Right atrium auricular region (tissue), 2 donors: ENCODE results near the gene DLGAP1. TPM values are rescaled to one million over a fixed set of nuclear protein-coding genes. Genes with fewer than 3 reads are reported as not detected.

Source experiments
- DNase-seq: peaks from one replicate; pipeline ENCODE4 v3.0.0-alpha.2; 2019; ENCODE audit warnings: low spot score
- H3K27ac ChIP-seq, 2 donors: fragments of 200-600 bp; sonication (generic); 1 replicate in 1 of 2; 2 replicates in 1 of 2; pipeline ENCODE4 v1.5.1; 2016 to 2019
- H3K27me3 ChIP-seq, 2 donors: fragments of 200-600 bp; sonication (generic); one replicate each; pipeline versions ENCODE4 v1.5.1 to v1.6.0; 2017 to 2019
- H3K36me3 ChIP-seq: fragments of 200-600 bp; sonication (generic); one replicate; pipeline ENCODE4 v1.5.1; 2016
- H3K4me1 ChIP-seq, 2 donors: fragments of 200-600 bp; sonication (generic); one replicate each; pipeline versions ENCODE4 v1.5.1 to v1.6.0; 2017 to 2019
- H3K4me3 ChIP-seq, 2 donors: fragments of 200-600 bp; sonication (generic); 1 replicate in 1 of 2; 2 replicates in 1 of 2; pipeline ENCODE4 v1.5.1; 2017 to 2019; ENCODE audit warnings: mild to moderate bottlenecking in 1 of 2, moderate library complexity in 1 of 2
- H3K9me3 ChIP-seq, 2 donors: fragments of 200-600 bp; sonication (generic); one replicate each; pipeline ENCODE4 v1.5.1; 2019
- total RNA-seq, 2 donors: library from RNA; depleted of rRNA; stranded (reverse); fragments of >200 nt; gene quantifications; one replicate each; pipeline ENCODE4 v1.1.0, GENCODE V29; 2016
- TF ChIP-seq, protein P1 (sequence below), 2 donors: fragments of 200-600 bp; sonication (generic); IDR thresholded peaks; one replicate each; pipeline ENCODE4 v1.5.1; 2019; ENCODE audit warnings: antibody characterized with exemption in 2 of 2

The DLGAP1 gene
- total RNA-seq, 2 donors from 2014 or later: 0.56 to 1.1 TPM

DNA sequence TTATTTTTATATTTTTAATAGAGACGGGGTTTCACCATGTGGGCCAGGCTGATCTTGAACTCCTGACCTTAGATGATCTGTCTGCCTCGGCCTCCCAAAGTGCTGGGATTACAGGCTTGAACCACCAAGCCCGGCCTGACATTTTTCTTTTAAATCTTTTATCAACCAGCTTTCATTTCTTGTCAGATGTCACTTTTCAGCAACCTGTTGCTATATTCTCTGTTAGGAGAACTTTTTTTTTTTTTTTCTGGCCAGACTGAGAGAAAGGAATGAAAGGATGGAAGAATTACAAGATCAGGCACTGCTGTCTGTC lies 858.8 kb downstream of the DLGAP1 start:
- Histone ChIP-seq H3K4me3 (peak overlapping the region; percentile 0 to 3), H3K36me3 (no peaks in the 10 kb centered on the region), H3K9me3 (no peaks in the 10 kb centered on the region), H3K27me3 (no peaks in the 10 kb centered on the region), H3K27ac (peak overlapping the region; percentile 96 to 97), H3K4me1 (peaks cover 0 to 46% of the 10 kb centered on the region in 2 donors)
- no peak for DNase-seq
- TF ChIP-seq, protein P1, sequence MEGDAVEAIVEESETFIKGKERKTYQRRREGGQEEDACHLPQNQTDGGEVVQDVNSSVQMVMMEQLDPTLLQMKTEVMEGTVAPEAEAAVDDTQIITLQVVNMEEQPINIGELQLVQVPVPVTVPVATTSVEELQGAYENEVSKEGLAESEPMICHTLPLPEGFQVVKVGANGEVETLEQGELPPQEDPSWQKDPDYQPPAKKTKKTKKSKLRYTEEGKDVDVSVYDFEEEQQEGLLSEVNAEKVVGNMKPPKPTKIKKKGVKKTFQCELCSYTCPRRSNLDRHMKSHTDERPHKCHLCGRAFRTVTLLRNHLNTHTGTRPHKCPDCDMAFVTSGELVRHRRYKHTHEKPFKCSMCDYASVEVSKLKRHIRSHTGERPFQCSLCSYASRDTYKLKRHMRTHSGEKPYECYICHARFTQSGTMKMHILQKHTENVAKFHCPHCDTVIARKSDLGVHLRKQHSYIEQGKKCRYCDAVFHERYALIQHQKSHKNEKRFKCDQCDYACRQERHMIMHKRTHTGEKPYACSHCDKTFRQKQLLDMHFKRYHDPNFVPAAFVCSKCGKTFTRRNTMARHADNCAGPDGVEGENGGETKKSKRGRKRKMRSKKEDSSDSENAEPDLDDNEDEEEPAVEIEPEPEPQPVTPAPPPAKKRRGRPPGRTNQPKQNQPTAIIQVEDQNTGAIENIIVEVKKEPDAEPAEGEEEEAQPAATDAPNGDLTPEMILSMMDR (IDR thresholded peaks at IDR 0.05): no peak

DNA sequence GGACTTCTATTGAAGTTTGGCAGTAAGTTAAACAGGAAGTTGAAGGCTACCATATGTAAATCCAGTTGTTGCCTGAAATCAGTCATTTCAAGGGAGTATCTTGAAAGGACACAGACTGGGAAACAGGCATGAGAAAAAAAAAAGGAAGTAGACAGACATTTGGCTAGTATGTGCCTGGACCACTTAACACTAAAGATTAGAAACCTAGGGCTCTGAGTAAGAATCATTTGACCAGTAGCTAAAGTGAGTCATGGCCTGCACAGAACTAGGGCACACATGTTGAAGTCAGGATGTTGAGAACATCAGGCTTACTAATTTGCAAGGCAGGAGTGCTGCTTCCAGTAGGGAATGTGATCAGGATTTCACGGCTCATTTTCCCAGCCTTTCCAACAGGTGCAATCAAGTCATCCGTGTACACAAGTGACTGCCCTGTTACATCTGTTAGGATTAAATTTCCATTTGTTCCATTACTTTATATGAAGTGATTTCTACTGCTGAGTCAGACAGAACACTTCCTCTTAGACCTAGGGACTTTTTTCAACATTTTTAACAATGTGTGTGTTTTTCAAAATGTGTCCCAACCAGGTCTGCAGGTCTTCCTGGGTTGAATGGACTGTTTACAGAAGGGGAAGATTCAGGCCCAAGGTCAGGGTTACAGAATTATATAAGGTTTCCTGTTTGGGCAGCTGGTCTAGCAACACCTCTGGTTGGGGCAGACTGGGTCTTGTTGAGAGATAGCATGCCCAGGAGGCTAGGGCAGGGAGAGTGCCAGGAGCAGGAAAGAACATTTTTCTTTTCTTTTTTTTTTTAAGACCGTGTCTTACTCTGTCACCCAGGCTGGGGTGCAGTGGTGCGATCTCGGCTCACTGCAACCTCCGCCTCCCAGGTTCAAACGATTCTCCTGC lies 859.5 kb downstream of the DLGAP1 start:
- Histone ChIP-seq H3K36me3 (no peaks in the 10 kb centered on the region), H3K4me1 (peaks cover 0 to 46% of the 10 kb centered on the region in 2 donors), H3K4me3 (peak overlapping the region; percentile 42 to 54), H3K9me3 (no peaks in the 10 kb centered on the region), H3K27me3 (no peaks in the 10 kb centered on the region), H3K27ac (peak overlapping the region; percentile 96 to 97)
- TF ChIP-seq, protein P1 (IDR thresholded peaks at IDR 0.05): no peak
- peak; percentile 85 for DNase-seq

DNA sequence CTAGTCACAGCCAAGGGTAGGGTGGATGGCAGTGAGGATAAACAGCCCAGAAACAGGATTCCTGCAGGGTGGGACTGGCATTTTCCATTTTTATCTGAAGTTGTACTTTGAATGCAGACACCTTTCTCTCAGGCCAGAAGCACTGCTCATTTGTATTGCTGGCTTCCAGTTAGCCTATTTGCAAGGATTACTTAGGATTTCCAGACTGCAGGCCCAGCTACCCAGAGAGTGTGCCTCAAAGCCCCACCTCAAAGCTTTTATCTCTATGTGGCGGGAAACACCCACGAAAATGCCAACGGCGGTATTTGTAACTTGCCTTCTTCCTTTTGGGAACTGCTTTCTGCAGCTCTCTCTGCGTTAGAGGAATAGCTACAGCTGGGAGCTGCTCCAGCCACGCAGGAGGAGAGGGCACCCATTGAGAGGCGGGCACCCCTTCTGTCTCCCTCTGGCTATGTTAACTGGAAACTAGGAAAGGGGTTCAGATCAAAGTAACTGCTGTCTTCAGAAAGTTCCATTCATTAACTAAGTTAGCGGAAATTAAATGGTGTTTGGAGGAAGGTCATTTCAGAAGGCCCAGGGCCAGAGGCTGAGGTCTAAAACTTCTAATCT lies 860.2 kb downstream of the DLGAP1 start:
- Histone ChIP-seq H3K4me1 (peaks cover 0 to 46% of the 10 kb centered on the region in 2 donors), H3K36me3 (no peaks in the 10 kb centered on the region), H3K4me3 (peak overlapping the region; percentile 42 to 54), H3K9me3 (no peaks in the 10 kb centered on the region), H3K27me3 (no peaks in the 10 kb centered on the region), H3K27ac (peak overlapping the region; percentile 96 to 97)
- TF ChIP-seq, protein P1 (IDR thresholded peaks at IDR 0.05): no peak
- DNase-seq: no peak

DNA sequence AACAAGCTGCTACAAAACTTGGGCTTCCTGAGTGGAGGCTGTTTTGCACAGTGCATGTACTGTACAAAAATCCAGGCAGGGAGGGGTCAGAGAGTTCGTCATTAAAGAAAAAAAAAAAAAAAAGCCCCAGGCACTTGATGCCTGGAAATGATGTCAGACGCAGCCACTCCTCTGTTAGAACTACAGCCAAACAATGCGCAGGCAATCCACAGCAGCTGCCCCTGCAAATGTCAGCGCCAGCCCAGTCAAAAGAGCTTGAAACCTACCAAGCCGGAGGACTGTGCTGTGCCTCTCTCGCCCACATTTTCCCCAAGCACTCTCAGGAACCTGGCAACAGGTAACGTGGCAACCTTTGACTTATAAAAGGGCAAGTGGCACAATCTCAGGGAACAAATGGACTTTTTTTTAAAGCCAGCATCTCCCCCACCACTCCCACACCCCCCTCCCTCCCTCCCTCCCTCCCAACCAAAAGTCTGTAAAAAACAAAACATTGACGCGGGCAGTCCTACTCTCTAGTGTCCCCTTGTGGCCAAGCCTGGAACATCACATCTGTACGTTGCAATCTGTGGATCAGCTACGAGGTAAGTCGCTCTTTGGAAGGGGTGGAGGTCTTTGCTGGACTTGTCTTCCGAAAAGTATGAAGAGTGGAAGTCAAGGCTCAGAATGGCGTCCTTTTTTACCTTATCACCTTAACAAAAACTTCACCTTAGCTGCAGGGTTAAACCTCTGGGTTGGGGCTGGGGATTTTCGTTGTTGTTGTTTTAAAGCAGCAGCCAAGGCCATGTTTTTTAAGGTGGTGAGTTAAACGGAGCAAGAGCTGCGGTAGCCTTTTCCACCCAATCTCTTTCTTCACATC lies 861.0 kb downstream of the DLGAP1 start:
- Histone ChIP-seq H3K27ac (peak overlapping the region; percentile 96 to 97), H3K27me3 (no peaks in the 10 kb centered on the region), H3K4me3 (peak overlapping the region; percentile 42 to 54), H3K9me3 (no peaks in the 10 kb centered on the region), H3K36me3 (no peaks in the 10 kb centered on the region), H3K4me1 (peaks cover 0 to 46% of the 10 kb centered on the region in 2 donors)
- TF ChIP-seq, protein P1 (IDR thresholded peaks at IDR 0.05): peak; percentile 93 to 97
- peak; percentile 95 for DNase-seq

DNA sequence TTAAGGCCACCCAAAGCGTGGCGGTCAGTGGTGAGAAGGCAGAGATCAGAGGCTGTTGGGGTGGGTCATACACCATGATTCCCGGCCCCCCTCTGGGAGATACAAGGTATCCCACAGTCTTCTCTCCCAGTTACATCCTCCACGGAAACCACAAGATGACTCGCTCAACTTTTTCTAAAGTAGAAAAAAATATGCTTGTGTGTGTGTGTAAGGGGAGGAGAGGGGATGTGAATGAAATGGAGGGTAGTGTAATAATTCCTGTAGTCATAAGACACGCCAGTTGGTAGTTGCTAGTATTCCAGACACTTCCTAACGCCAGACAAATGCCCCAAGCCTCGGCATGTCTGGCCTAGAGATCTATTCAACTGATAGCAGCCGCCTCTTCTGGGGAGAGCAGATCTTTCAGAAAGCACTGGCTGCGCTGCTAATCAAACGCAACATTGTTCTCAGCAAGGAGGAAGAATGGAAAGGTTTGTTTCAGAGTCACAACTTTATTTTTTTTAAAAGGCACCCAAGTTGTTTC lies 861.7 kb downstream of the DLGAP1 start:
- Histone ChIP-seq H3K9me3 (no peaks in the 10 kb centered on the region), H3K36me3 (no peaks in the 10 kb centered on the region), H3K27ac (peak overlapping the region; percentile 96 to 97), H3K4me1 (peaks cover 0 to 46% of the 10 kb centered on the region in 2 donors), H3K27me3 (no peaks in the 10 kb centered on the region), H3K4me3 (peak overlapping the region; percentile 42 to 54)
- DNase-seq: peak; percentile 71
- TF ChIP-seq, protein P1 (IDR thresholded peaks at IDR 0.05): no peak
